HUES6 (cell line): ENCODE results near the gene AKT3.
"Not testable (repeated sequence)": the region's sequence is repeated elsewhere in the genome, so short reads cannot be mapped to it uniquely, and the experiment has no call there.

Experiments used
- H3K27ac ChIP-seq: 2 replicates; pipeline ENCODE4 v1.7.0; 2013; ENCODE audit warnings: low read depth, mild to moderate bottlenecking, low read length, inconsistent platforms
- H3K27me3 ChIP-seq: 2 replicates; pipeline ENCODE4 v1.6.1; 2013; ENCODE audit warnings: low read length; ENCODE audit not compliant: control insufficient read depth, insufficient read depth
- H3K36me3 ChIP-seq: 2 replicates; pipeline ENCODE4 v1.6.1; 2013; ENCODE audit warnings: low read length; ENCODE audit not compliant: control insufficient read depth, insufficient read depth
- H3K4me1 ChIP-seq: 2 replicates; pipeline ENCODE4 v1.6.1; 2013; ENCODE audit warnings: low read length; ENCODE audit not compliant: control insufficient read depth, insufficient read depth
- H3K4me3 ChIP-seq: 2 replicates; pipeline ENCODE4 v1.5.1; 2013; ENCODE audit warnings: low read depth, low read length
- H3K9ac ChIP-seq: one replicate; pipeline ENCODE4 v1.6.1; 2013; ENCODE audit warnings: mild to moderate bottlenecking, low read length
- H3K9me3 ChIP-seq: 2 replicates; pipeline ENCODE4 v1.6.1; 2013; ENCODE audit warnings: low read depth, low read length; ENCODE audit not compliant: control insufficient read depth, insufficient read depth

Gene AKT3

GRCh38 chr1:243658594-243659105, 191.4 kb downstream of the AKT3 start:
- no peaks in the 10 kb centered on the region for H3K27me3 ChIP-seq
- H3K4me3 ChIP-seq, result no peak overlapping the region
- H3K9ac ChIP-seq, result no peak overlapping the region
- H3K4me1 ChIP-seq, result no peaks in the 10 kb centered on the region
- H3K27ac ChIP-seq, result no peak overlapping the region
- H3K9me3 ChIP-seq, result no peaks in the 10 kb centered on the region
- H3K36me3 ChIP-seq, result peaks cover 1% of the 10 kb centered on the region; the same call in 1 of the 2 replicates

GRCh38 chr1:243657793-243658192, 192.2 kb downstream of the AKT3 start:
- Histone ChIP-seq H3K27me3 (no peaks in the 10 kb centered on the region), H3K4me1 (no peaks in the 10 kb centered on the region), H3K9me3 (no peaks in the 10 kb centered on the region), H3K4me3 (no peak overlapping the region), H3K27ac (no peak overlapping the region), H3K36me3 (no peaks in the 10 kb centered on the region), H3K9ac (no peak overlapping the region)

GRCh38 chr1:243649530-243649929, 200.5 kb downstream of the AKT3 start:
- not testable (repeated sequence) for H3K4me3 ChIP-seq, H3K9ac ChIP-seq, H3K4me1 ChIP-seq, H3K36me3 ChIP-seq, H3K27ac ChIP-seq, H3K27me3 ChIP-seq, H3K9me3 ChIP-seq

GRCh38 chr1:243646841-243647240, 203.2 kb downstream of the AKT3 start:
- no peaks in the 10 kb centered on the region for H3K27me3 ChIP-seq
- H3K4me1 ChIP-seq, result no peaks in the 10 kb centered on the region
- H3K36me3 ChIP-seq, result 0 out of 2 replicates have a peak, but pooled peaks cover 3% of the 10 kb centered on the region
- no peak overlapping the region for H3K9ac ChIP-seq
- H3K27ac ChIP-seq, result no peak overlapping the region
- H3K4me3 ChIP-seq, result no peak overlapping the region
- H3K9me3 ChIP-seq, result no peaks in the 10 kb centered on the region

- Histone ChIP-seq H3K27me3 (no peaks in the 10 kb centered on the region), H3K9me3 (peaks cover 5% of the 10 kb centered on the region; the same call in 1 of the 2 replicates), H3K4me1 (no peaks in the 10 kb centered on the region), H3K27ac (no peak overlapping the region), H3K4me3 (no peak overlapping the region), H3K9ac (no peak overlapping the region), H3K36me3 (0 out of 2 replicates have a peak, but pooled peaks cover 3% of the 10 kb centered on the region)
These were observed 204.8 kb downstream of the AKT3 start for GRCh38 chr1:243645281-243645680.

- no peaks in the 10 kb centered on the region for H3K4me1 ChIP-seq
- 0 out of 2 replicates have a peak, but pooled peaks cover 3% of the 10 kb centered on the region for H3K36me3 ChIP-seq
- H3K27ac ChIP-seq, result no peak overlapping the region
- no peak overlapping the region for H3K4me3 ChIP-seq
- H3K27me3 ChIP-seq, result no peaks in the 10 kb centered on the region
- H3K9me3 ChIP-seq, result peaks cover 10% of the 10 kb centered on the region
- no peak overlapping the region for H3K9ac ChIP-seq
These were observed 207.1 kb downstream of the AKT3 start for GRCh38 chr1:243642936-243643335.

GRCh38 chr1:243639027-243639658, 210.9 kb downstream of the AKT3 start:
- Histone ChIP-seq H3K9me3 (peaks cover 10% of the 10 kb centered on the region), H3K27ac (no peak overlapping the region), H3K36me3 (no peaks in the 10 kb centered on the region), H3K9ac (no peak overlapping the region), H3K27me3 (no peaks in the 10 kb centered on the region), H3K4me3 (no peak overlapping the region), H3K4me1 (no peaks in the 10 kb centered on the region)

- Histone ChIP-seq H3K9ac (no peak overlapping the region), H3K4me1 (no peaks in the 10 kb centered on the region), H3K36me3 (no peaks in the 10 kb centered on the region), H3K27ac (no peak overlapping the region), H3K4me3 (no peak overlapping the region), H3K27me3 (no peaks in the 10 kb centered on the region), H3K9me3 (peaks cover 10% of the 10 kb centered on the region)
These were observed 211.9 kb downstream of the AKT3 start for GRCh38 chr1:243638186-243638585.

- Histone ChIP-seq H3K9me3 (peaks cover 12% of the 10 kb centered on the region), H3K9ac (no peak overlapping the region), H3K27me3 (no peaks in the 10 kb centered on the region), H3K36me3 (no peaks in the 10 kb centered on the region), H3K4me3 (no peak overlapping the region), H3K27ac (no peak overlapping the region), H3K4me1 (no peaks in the 10 kb centered on the region)
These were observed 221.6 kb downstream of the AKT3 start for GRCh38 chr1:243628476-243628907.

GRCh38 chr1:243623841-243624240, 226.2 kb downstream of the AKT3 start:
- H3K4me1 ChIP-seq, result no peaks in the 10 kb centered on the region
- no peak overlapping the region for H3K9ac ChIP-seq
- no peak overlapping the region for H3K4me3 ChIP-seq
- no peaks in the 10 kb centered on the region for H3K36me3 ChIP-seq
- H3K9me3 ChIP-seq, result peaks cover 23% of the 10 kb centered on the region
- no peaks in the 10 kb centered on the region for H3K27me3 ChIP-seq
- H3K27ac ChIP-seq, result no peak overlapping the region

GRCh38 chr1:243621973-243622372, 228.1 kb downstream of the AKT3 start:
- Histone ChIP-seq H3K36me3 (no peaks in the 10 kb centered on the region), H3K4me3 (no peak overlapping the region), H3K9ac (no peak overlapping the region), H3K9me3 (peaks cover 23% of the 10 kb centered on the region), H3K27ac (no peak overlapping the region), H3K27me3 (no peaks in the 10 kb centered on the region), H3K4me1 (no peaks in the 10 kb centered on the region)
